Astrocyte of the spinal cord (primary cell): ENCODE data around the gene IGFBP6.

Source experiments
- DNase-seq: peaks from one replicate; pipeline ENCODE4 v3.0.0; 2011; ENCODE audit warnings: low read depth, low spot score
- H3K4me3 ChIP-seq: 2 replicates; pipeline ENCODE4 v1.5.1; 2011; ENCODE audit warnings: low read depth, mild to moderate bottlenecking, low read length, moderate library complexity
- in situ Hi-C: cut with HindIII; loops from 2 replicates; pipeline ENCODE4 v1.10.0; 2017; ENCODE audit warnings: low sequenced_read_pairs
- TF ChIP-seq, protein P1 (sequence below): IDR thresholded peaks from 2 replicates; pipeline ENCODE4 v1.5.1; 2012; ENCODE audit warnings: low read depth, mild to moderate bottlenecking, low read length, inconsistent platforms

Gene IGFBP6

DNA sequence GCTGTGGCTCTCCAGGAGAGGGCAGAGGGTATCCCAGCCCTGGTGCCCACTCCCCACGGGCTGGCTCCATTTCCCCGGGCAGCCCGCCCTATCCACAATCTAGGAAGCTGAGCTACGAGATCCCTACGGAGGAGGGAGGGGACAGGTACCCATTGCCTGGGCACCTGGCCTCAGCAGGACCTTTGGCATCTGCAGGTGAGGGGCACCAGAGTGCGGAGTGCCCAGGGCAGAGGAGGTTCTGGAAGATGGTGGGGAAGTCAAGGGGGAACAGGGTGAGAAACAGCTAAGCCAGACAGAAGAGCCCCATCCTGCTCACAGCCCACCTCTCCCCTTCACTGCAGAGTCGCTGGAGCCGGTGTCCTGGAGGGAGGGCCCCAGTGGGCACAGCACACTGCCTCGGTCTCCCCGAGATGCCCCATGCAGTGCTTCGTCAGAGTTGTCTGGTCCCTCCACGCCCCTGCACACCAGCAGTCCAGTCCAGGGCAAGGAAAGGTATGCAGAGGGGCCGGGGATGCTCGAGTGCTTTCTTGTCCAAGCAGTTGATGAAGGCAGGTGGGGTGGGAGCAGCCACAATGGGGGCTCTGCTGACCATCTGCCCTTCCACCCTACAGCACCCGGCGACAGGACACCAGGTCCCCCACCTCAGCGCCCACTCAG is 37.3 kb upstream of the IGFBP6 start:
- TF ChIP-seq, protein P1, sequence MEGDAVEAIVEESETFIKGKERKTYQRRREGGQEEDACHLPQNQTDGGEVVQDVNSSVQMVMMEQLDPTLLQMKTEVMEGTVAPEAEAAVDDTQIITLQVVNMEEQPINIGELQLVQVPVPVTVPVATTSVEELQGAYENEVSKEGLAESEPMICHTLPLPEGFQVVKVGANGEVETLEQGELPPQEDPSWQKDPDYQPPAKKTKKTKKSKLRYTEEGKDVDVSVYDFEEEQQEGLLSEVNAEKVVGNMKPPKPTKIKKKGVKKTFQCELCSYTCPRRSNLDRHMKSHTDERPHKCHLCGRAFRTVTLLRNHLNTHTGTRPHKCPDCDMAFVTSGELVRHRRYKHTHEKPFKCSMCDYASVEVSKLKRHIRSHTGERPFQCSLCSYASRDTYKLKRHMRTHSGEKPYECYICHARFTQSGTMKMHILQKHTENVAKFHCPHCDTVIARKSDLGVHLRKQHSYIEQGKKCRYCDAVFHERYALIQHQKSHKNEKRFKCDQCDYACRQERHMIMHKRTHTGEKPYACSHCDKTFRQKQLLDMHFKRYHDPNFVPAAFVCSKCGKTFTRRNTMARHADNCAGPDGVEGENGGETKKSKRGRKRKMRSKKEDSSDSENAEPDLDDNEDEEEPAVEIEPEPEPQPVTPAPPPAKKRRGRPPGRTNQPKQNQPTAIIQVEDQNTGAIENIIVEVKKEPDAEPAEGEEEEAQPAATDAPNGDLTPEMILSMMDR = no peak
- no peak for DNase-seq
- in situ Hi-C loops = no loop called here
- no peak overlapping the region for H3K4me3 ChIP-seq

DNA sequence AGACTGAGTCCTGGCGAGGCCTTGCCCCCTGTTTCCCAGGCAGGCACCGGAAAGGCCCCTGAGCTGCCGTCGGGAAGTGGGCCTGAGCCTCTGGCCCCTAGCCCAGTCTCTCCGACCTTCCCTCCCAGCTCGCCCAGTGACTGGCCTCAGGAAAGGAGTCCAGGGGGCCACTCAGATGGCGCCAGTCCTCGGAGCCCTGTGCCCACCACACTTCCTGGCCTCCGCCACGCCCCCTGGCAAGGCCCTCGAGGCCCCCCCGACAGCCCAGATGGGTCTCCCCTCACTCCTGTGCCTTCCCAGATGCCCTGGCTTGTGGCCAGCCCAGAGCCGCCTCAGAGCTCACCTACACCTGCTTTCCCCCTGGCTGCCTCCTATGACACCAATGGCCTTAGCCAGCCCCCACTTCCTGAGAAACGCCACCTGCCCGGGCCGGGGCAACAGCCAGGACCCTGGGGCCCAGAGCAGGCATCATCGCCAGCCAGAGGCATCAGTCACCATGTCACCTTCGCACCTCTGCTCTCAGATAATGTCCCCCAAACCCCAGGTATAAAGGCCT is 36.7 kb upstream of the IGFBP6 start:
- in situ Hi-C loops = no loop called here
- H3K4me3 ChIP-seq = no peak overlapping the region
- no peak for DNase-seq
- TF ChIP-seq, protein P1 = no peak

DNA sequence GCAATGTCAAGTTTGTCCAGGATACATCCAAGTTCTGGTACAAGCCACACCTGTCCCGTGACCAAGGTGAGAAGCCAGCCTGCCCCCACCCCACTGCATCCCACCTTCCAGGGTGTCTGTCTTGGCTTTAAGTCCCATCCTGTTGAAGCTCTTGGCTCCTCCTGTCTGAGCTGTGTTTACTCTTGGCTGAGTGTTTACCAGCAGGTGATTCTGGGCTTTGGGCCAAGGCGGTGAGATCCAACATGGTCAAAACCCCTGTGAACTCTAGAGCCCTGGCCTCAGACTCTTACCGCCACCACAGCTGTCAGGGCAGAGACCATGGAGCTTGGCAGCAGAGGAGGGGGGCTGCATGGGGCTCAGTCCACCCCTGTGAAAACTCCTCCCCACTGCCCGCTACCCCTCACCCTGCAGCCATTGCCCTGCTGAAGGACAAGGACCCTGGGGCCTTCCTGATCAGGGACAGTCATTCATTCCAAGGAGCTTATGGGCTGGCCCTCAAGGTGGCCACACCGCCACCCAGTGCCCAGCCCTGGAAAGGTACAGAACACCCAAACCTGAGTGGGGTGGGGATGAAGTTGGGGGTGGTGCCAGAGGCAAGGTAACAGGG is 36.0 kb upstream of the IGFBP6 start:
- in situ Hi-C loops = no loop called here
- H3K4me3 ChIP-seq = no peak overlapping the region
- no peak for DNase-seq
- TF ChIP-seq, protein P1 = no peak

DNA sequence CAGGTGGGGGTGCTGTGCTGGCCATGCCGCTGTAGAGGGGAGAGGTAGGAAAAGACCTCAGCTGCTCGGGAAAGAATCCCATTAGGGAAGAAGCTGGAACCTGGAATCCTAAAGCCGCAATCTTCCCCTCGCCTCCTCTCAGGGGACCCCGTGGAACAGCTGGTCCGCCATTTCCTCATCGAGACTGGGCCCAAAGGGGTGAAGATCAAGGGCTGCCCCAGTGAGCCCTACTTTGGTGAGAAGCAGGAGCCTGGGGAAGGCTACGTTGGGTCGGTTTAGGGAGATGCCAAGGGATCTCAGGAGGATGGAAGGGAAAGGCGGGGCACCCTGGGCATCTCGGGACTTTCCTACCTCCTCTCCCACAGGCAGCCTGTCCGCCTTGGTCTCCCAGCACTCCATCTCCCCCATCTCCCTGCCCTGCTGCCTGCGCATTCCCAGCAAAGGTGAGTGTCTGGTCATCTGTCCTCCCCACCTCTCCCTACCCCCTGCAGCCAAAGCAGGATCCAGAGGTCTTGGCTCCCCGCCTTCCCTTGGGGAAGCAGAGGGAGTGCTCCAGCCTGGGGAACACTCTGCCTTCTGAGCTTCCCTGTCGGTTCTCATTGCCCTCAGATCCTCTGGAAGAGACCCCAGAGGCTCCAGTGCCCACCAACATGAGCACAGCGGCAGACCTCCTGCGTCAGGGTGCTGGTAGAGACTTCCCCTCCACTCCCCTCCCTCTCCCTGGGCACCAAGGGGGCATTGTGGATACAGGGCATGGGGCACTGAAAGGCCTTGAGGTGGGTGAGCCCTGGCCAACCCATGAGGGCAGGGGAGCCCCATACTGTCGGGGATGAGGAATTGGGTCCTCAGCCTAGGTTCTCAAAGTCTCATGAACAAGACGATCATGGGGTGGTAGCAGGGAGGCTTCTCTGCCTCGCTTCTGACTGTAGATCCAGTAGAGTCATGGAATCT is 35.2 kb upstream of the IGFBP6 start:
- no peak overlapping the region for H3K4me3 ChIP-seq
- in situ Hi-C loops = no loop called here
- DNase-seq = no peak
- TF ChIP-seq, protein P1 = no peak

DNA sequence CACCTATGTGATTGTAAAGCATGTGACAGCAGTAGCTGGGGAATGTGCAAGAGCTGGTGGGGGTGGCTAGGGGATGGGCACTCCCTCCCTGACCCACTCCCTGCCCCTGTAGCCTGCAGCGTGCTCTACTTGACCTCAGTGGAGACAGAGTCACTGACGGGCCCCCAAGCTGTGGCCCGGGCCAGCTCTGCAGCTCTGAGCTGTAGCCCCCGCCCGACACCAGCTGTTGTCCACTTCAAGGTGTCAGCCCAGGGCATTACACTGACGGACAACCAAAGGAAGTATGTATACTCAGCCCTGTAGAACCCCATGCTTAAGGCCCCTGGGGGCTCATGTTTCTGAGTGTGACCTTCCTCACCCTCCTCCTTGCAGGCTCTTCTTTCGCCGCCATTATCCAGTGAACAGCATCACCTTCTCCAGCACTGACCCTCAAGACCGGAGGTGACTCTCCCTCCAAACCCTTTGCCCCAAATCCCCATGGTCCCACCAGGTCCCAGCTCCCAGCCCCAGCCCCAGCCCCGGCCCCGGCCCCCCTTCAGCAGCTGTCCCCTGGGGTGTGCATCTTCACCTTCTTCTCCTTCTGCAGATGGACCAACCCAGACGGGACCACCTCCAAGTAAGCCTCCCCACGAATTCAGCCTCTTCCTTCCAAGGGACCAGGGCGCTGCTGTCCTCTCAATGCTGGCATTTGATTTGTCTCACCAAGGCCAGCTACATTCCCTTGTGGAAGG is 34.3 kb upstream of the IGFBP6 start:
- DNase-seq = no peak
- H3K4me3 ChIP-seq = no peak overlapping the region
- in situ Hi-C loops = no loop called here
- TF ChIP-seq, protein P1 = no peak
